H9 (cell line): ENCODE results near the gene CDK6. TPM values are rescaled to one million over a fixed set of nuclear protein-coding genes. Genes with fewer than 3 reads are reported as not detected.

Experiments
- DNase-seq: peaks from one replicate; pipeline ENCODE4 v3.0.0-alpha.2; 2017
- H2AFZ ChIP-seq: one replicate; pipeline ENCODE4 v1.6.1; 2013; ENCODE audit warnings: mild to moderate bottlenecking, low read length, control low read depth, moderate library complexity
- H2AK5ac ChIP-seq: 2 replicates; pipeline ENCODE4 v1.6.1; 2013; ENCODE audit warnings: low read length, control low read depth, mixed read lengths; ENCODE audit not compliant: insufficient read length
- H2BK120ac ChIP-seq: one replicate; pipeline ENCODE4 v1.6.1; 2013; ENCODE audit warnings: low read depth, mild to moderate bottlenecking, low read length, control low read depth, inconsistent platforms; ENCODE audit not compliant: poor library complexity, severe bottlenecking
- H2BK12ac ChIP-seq: 2 replicates; pipeline ENCODE4 v1.6.1; 2013; ENCODE audit warnings: low read length, control low read depth, mixed read lengths, low read depth; ENCODE audit not compliant: insufficient read length
- H2BK15ac ChIP-seq: 2 replicates; pipeline ENCODE4 v1.6.1; 2013; ENCODE audit warnings: low read depth, low read length, control low read depth
- H2BK20ac ChIP-seq: one replicate; pipeline ENCODE4 v1.6.1; 2013; ENCODE audit warnings: low read depth, mild to moderate bottlenecking, low read length, control low read depth, inconsistent platforms; ENCODE audit not compliant: poor library complexity, severe bottlenecking
- H2BK5ac ChIP-seq: 2 replicates; pipeline ENCODE4 v1.6.1; 2013; ENCODE audit warnings: low read length, control low read depth, mixed read lengths; ENCODE audit not compliant: insufficient read length
- H3K14ac ChIP-seq: 2 replicates; pipeline ENCODE4 v1.6.1; 2013; ENCODE audit warnings: low read length, control low read depth; ENCODE audit not compliant: insufficient read depth
- H3K18ac ChIP-seq: 2 replicates; pipeline ENCODE4 v1.6.1; 2013; ENCODE audit warnings: low read depth, mild to moderate bottlenecking, mixed read lengths, low read length, control low read depth; ENCODE audit not compliant: insufficient read length
- H3K23ac ChIP-seq: 2 replicates; pipeline ENCODE4 v1.6.1; 2013; ENCODE audit warnings: low read length, control low read depth, mixed read lengths, low read depth; ENCODE audit not compliant: insufficient read length
- H3K23me2 ChIP-seq: 2 replicates; pipeline ENCODE4 v1.6.1; 2013; ENCODE audit warnings: low read depth, mild to moderate bottlenecking, mixed read lengths, low read length, control low read depth; ENCODE audit not compliant: insufficient read length, poor library complexity, severe bottlenecking
- H3K27ac ChIP-seq: 2 replicates; pipeline ENCODE4 v1.5.1; 2013; ENCODE audit warnings: low read length, control low read depth, mixed read lengths, low read depth; ENCODE audit not compliant: insufficient read length
- H3K27me3 ChIP-seq: 2 replicates; pipeline ENCODE4 v1.6.1; 2013; ENCODE audit warnings: low read length, control low read depth, inconsistent platforms; ENCODE audit not compliant: insufficient read depth
- H3K4ac ChIP-seq: 2 replicates; pipeline ENCODE4 v1.6.1; 2013; ENCODE audit warnings: low read depth, mild to moderate bottlenecking, control low read depth, inconsistent platforms, low read length, moderate library complexity
- H3K4me1 ChIP-seq: 2 replicates; pipeline ENCODE4 v1.6.1; 2013; ENCODE audit warnings: low read length, control low read depth, inconsistent platforms; ENCODE audit not compliant: insufficient read depth
- H3K4me2 ChIP-seq: 2 replicates; pipeline ENCODE4 v1.6.1; 2013; ENCODE audit warnings: low read length, control low read depth, mixed read lengths; ENCODE audit not compliant: insufficient read length, insufficient read depth
- H3K56ac ChIP-seq: 2 replicates; pipeline ENCODE4 v1.6.1; 2013; ENCODE audit warnings: low read depth, mild to moderate bottlenecking, mixed read lengths, low read length, control low read depth; ENCODE audit not compliant: insufficient read length
- H3K79me1 ChIP-seq: 2 replicates; pipeline ENCODE4 v1.6.1; 2013; ENCODE audit warnings: low read depth, mild to moderate bottlenecking, moderate library complexity, low read length, control low read depth, inconsistent platforms; ENCODE audit not compliant: insufficient read depth, poor library complexity, severe bottlenecking
- H3K79me2 ChIP-seq: 2 replicates; pipeline ENCODE4 v1.6.1; 2013; ENCODE audit warnings: low read length, control low read depth, inconsistent platforms; ENCODE audit not compliant: insufficient read depth
- H3K9ac ChIP-seq: 2 replicates; pipeline ENCODE4 v1.6.1; 2013; ENCODE audit warnings: low read length, control low read depth, mixed read lengths; ENCODE audit not compliant: insufficient read length; ENCODE audit errors: extremely low read depth
- H3K9me3 ChIP-seq: one replicate; pipeline ENCODE4 v1.6.1; 2013; ENCODE audit warnings: low read depth, low read length, inconsistent platforms; ENCODE audit not compliant: control insufficient read depth
- H3T11ph ChIP-seq: one replicate; pipeline ENCODE4 v1.6.1; 2013; ENCODE audit warnings: mild to moderate bottlenecking, low read length, control low read depth, inconsistent platforms
- H4K20me1 ChIP-seq: one replicate; pipeline ENCODE4 v1.6.1; 2013; ENCODE audit not compliant: control insufficient read depth, insufficient read length, insufficient read depth
- H4K5ac ChIP-seq: 2 replicates; pipeline ENCODE4 v1.6.1; 2013; ENCODE audit warnings: low read depth, mild to moderate bottlenecking, mixed read lengths, low read length, control low read depth; ENCODE audit not compliant: insufficient read length
- H4K8ac ChIP-seq: replicated peaks from 2 replicates; pipeline ENCODE4 v1.6.1; 2013; ENCODE audit warnings: low read length, control low read depth, mixed read lengths, low read depth; ENCODE audit not compliant: insufficient read length
- H4K91ac ChIP-seq: 2 replicates; pipeline ENCODE4 v1.6.1; 2013; ENCODE audit warnings: low read depth, mild to moderate bottlenecking, moderate library complexity, mixed read lengths, low read length, control low read depth; ENCODE audit not compliant: insufficient read length
- H3K27ac Mint-ChIP-seq, 3 experiments: 2 replicates in 2 of 3; 3 replicates in 1 of 3; pipeline ENCODE4 v1.8.0; 2020 to 2021; ENCODE audit warnings: mixed read lengths in 3 of 3, mild to moderate bottlenecking in 1 of 3, moderate library complexity in 1 of 3
- H3K27me3 Mint-ChIP-seq: 2 replicates; pipeline ENCODE4 v1.8.0; 2021; ENCODE audit warnings: low read depth, mild to moderate bottlenecking, moderate library complexity, mixed read lengths
- H3K36me3 Mint-ChIP-seq, 3 experiments: 2 replicates in 2 of 3; 3 replicates in 1 of 3; pipeline ENCODE4 v1.8.0; 2020 to 2021; ENCODE audit warnings: low read depth in 3 of 3, mixed read lengths in 3 of 3; ENCODE audit not compliant: insufficient read depth in 1 of 3
- H3K4me1 Mint-ChIP-seq, 2 experiments: 2 replicates each; pipeline ENCODE4 v1.8.0; 2020; ENCODE audit warnings: mixed read lengths in 2 of 2
- H3K4me3 Mint-ChIP-seq, 2 experiments: 2 replicates in 1 of 2; 3 replicates in 1 of 2; pipeline ENCODE4 v1.8.0; 2020 to 2021; ENCODE audit warnings: mild to moderate bottlenecking in 2 of 2, mixed read lengths in 2 of 2, moderate library complexity in 1 of 2
- H3K9me3 Mint-ChIP-seq, 2 experiments: 2 replicates in 1 of 2; 3 replicates in 1 of 2; pipeline ENCODE4 v1.8.0; 2020; ENCODE audit warnings: mild to moderate bottlenecking in 2 of 2, mixed read lengths in 2 of 2, moderate library complexity in 1 of 2
- WGBS: extraction: QIAGEN DNeasy Blood & Tissue Kit; methylation state at CpG from one replicate; pipeline ENCODE4 v1.1.7; 2013; ENCODE audit warnings: missing lambda C conversion rate, low lambda C conversion rate, mixed read lengths; ENCODE audit not compliant: insufficient read length; ENCODE audit errors: extremely low coverage; 5-methylcytosine and 5-hydroxymethylcytosine counted together
- total RNA-seq: library from RNA; stranded (reverse); gene quantifications from 2 replicates; pipeline ENCODE4 v1.2.1, GENCODE V29; 2021
- TF ChIP-seq, protein P1 (sequence below): fragments of 200-600 bp; sonication (generic); conservative IDR thresholded peaks from 3 replicates; pipeline ENCODE4 v1.8.0; 2021; ENCODE audit warnings: antibody characterized with exemption, mild to moderate bottlenecking

The CDK6 gene
- total RNA-seq, 1 experiment from 2014 or later: 30.0 TPM

GRCh38 chr7:92569137-92569536 is 267.2 kb downstream of the CDK6 start:
- Histone ChIP-seq H2BK120ac (no peak overlapping the region), H2BK15ac (no peak overlapping the region)
- H3K9me3 Mint-ChIP-seq: no peaks in the 10 kb centered on the region

More at GRCh38 chr7:92569137-92569536, 267.2 kb downstream of the CDK6 start:
- no peak for DNase-seq
- no peak overlapping the region for H3K27ac Mint-ChIP-seq
- Histone ChIP-seq H2BK20ac (no peak overlapping the region), H2AK5ac (no peak overlapping the region), H3K56ac (no peak overlapping the region), H3K23ac (no peak overlapping the region), H4K20me1 (no peaks in the 10 kb centered on the region), H2AFZ (no peak overlapping the region), H3K4me2 (no peak overlapping the region), H3K4me1 (no peaks in the 10 kb centered on the region), H3K27me3 (no peaks in the 10 kb centered on the region), H3K23me2 (no peaks in the 10 kb centered on the region), H3T11ph (no peak overlapping the region), H3K4ac (no peak overlapping the region), H4K5ac (no peak overlapping the region), H3K79me2 (no peaks in the 10 kb centered on the region), H2BK5ac (no peak overlapping the region), H3K79me1 (peaks cover 3% of the 10 kb centered on the region), H4K91ac (no peak overlapping the region), H4K8ac (no peak overlapping the region), H2BK12ac (no peak overlapping the region), H3K9me3 (no peaks in the 10 kb centered on the region), H3K18ac (no peak overlapping the region), H3K9ac (no peak overlapping the region), H3K14ac (no peak overlapping the region), H3K27ac (no peak overlapping the region)
- TF ChIP-seq, protein P1, sequence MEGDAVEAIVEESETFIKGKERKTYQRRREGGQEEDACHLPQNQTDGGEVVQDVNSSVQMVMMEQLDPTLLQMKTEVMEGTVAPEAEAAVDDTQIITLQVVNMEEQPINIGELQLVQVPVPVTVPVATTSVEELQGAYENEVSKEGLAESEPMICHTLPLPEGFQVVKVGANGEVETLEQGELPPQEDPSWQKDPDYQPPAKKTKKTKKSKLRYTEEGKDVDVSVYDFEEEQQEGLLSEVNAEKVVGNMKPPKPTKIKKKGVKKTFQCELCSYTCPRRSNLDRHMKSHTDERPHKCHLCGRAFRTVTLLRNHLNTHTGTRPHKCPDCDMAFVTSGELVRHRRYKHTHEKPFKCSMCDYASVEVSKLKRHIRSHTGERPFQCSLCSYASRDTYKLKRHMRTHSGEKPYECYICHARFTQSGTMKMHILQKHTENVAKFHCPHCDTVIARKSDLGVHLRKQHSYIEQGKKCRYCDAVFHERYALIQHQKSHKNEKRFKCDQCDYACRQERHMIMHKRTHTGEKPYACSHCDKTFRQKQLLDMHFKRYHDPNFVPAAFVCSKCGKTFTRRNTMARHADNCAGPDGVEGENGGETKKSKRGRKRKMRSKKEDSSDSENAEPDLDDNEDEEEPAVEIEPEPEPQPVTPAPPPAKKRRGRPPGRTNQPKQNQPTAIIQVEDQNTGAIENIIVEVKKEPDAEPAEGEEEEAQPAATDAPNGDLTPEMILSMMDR: no peak
- no peaks in the 10 kb centered on the region for H3K4me1 Mint-ChIP-seq
- no CpG with 5 or more reads among the region's 4 CpGs for WGBS
- peaks cover 9 to 72% (median 50%) of the 10 kb centered on the region in 3 experiments; a peak in 6 of 7 replicates for H3K36me3 Mint-ChIP-seq
- H3K27me3 Mint-ChIP-seq: no peaks in the 10 kb centered on the region
- H3K4me3 Mint-ChIP-seq: no peak overlapping the region
